Loucy (cell line): Measurements from ENCODE around the gene STAP1.

Experiments
- H2AFZ ChIP-seq: fragments of 200-600 bp; sonication (generic); 2 replicates; pipeline ENCODE4 v1.6.0; 2016; ENCODE audit warnings: antibody characterized with exemption, mild to moderate bottlenecking, low read length, moderate library complexity
- H3F3A ChIP-seq: fragments of 200-600 bp; 2 replicates; pipeline ENCODE4 v1.6.0; 2016; ENCODE audit warnings: antibody characterized with exemption, low read depth, mild to moderate bottlenecking
- H3K27me3 ChIP-seq: fragments of 200-600 bp; sonication (generic); 2 replicates; pipeline ENCODE4 v1.6.1; 2014; ENCODE audit warnings: low read length, mild to moderate bottlenecking; ENCODE audit not compliant: insufficient read depth, poor library complexity, severe bottlenecking
- H3K36me3 ChIP-seq: fragments of 200-600 bp; sonication (generic); 2 replicates; pipeline ENCODE4 v1.6.1; 2016; ENCODE audit warnings: low read length; ENCODE audit not compliant: insufficient read depth
- H3K4me1 ChIP-seq: fragments of 200-600 bp; sonication (generic); 2 replicates; pipeline ENCODE4 v1.5.1; 2014; ENCODE audit warnings: low read length, mild to moderate bottlenecking; ENCODE audit not compliant: insufficient read depth, poor library complexity, severe bottlenecking
- H3K4me2 ChIP-seq: fragments of 200-600 bp; sonication (generic); 2 replicates; pipeline ENCODE4 v1.6.0; 2014; ENCODE audit warnings: antibody characterized with exemption, low read length, low read depth, mild to moderate bottlenecking; ENCODE audit not compliant: poor library complexity, severe bottlenecking
- H3K4me3 ChIP-seq: fragments of 200-600 bp; sonication (generic); 2 replicates; pipeline ENCODE4 v1.5.1; 2014; ENCODE audit warnings: low read length, mild to moderate bottlenecking, mixed read lengths; ENCODE audit not compliant: poor library complexity, severe bottlenecking
- H3K79me2 ChIP-seq: fragments of 200-600 bp; sonication (generic); 2 replicates; pipeline ENCODE4 v1.6.1; 2014; ENCODE audit warnings: low read length; ENCODE audit not compliant: insufficient read depth
- H3K9ac ChIP-seq: fragments of 200-600 bp; sonication (generic); 2 replicates; pipeline ENCODE4 v1.6.0; 2014; ENCODE audit warnings: mild to moderate bottlenecking, low read depth, low read length, moderate library complexity; ENCODE audit not compliant: poor library complexity, severe bottlenecking
- H3K9me2 ChIP-seq: fragments of 200-600 bp; sonication (generic); replicated peaks from 2 replicates; pipeline ENCODE4 v1.6.1; 2016; ENCODE audit warnings: low read depth, low read length, mixed read lengths
- H3K9me3 ChIP-seq: fragments of 200-600 bp; sonication (generic); 2 replicates; pipeline ENCODE4 v1.6.1; 2014; ENCODE audit warnings: mild to moderate bottlenecking, antibody characterized with exemption, low read length, low read depth; ENCODE audit not compliant: insufficient read depth
- H4K20me1 ChIP-seq: fragments of 200-600 bp; sonication (generic); 2 replicates; pipeline ENCODE4 v1.6.0; 2014; ENCODE audit warnings: antibody characterized with exemption, low read length, mild to moderate bottlenecking; ENCODE audit not compliant: insufficient read depth, poor library complexity, severe bottlenecking
- CTCF ChIP-seq: fragments of 200-600 bp; sonication (generic); conservative IDR thresholded peaks from 2 replicates; pipeline ENCODE4 v1.5.1; 2014; ENCODE audit warnings: mild to moderate bottlenecking, antibody characterized with exemption, low read length
- EZH2phosphoT487 ChIP-seq: fragments of 200-600 bp; IDR thresholded peaks from 2 replicates; pipeline ENCODE4 v1.6.1; 2018; ENCODE audit warnings: antibody characterized with exemption, mild to moderate bottlenecking, moderate library complexity, borderline replicate concordance

The STAP1 gene

GRCh38 chr4:67587156-67587555, 28.6 kb downstream of the STAP1 start:
- no peaks in the 10 kb centered on the region for H3F3A ChIP-seq
- no peak overlapping the region for H2AFZ ChIP-seq
- no peaks in the 10 kb centered on the region for H3K27me3 ChIP-seq
- TF ChIP-seq EZH2phosphoT487 (no peak), CTCF (no peak)
- no peak overlapping the region for H3K4me3 ChIP-seq
- no peaks in the 10 kb centered on the region for H3K79me2 ChIP-seq
- H3K4me1 ChIP-seq: peaks cover 7% of the 10 kb centered on the region
- no peaks in the 10 kb centered on the region for H3K36me3 ChIP-seq
- H3K9ac ChIP-seq: no peak overlapping the region
- H3K4me2 ChIP-seq: no peak overlapping the region
- H4K20me1 ChIP-seq: no peaks in the 10 kb centered on the region
- no peaks in the 10 kb centered on the region for H3K9me3 ChIP-seq
- no peaks in the 10 kb centered on the region for H3K9me2 ChIP-seq

- no peaks in the 10 kb centered on the region for H4K20me1 ChIP-seq
- no peaks in the 10 kb centered on the region for H3K27me3 ChIP-seq
- H3K4me2 ChIP-seq: no peak overlapping the region
- TF ChIP-seq CTCF (no peak), EZH2phosphoT487 (no peak)
- no peaks in the 10 kb centered on the region for H3K9me2 ChIP-seq
- no peaks in the 10 kb centered on the region for H3K79me2 ChIP-seq
- H3K9ac ChIP-seq: no peak overlapping the region
- no peak overlapping the region for H2AFZ ChIP-seq
- H3K9me3 ChIP-seq: no peaks in the 10 kb centered on the region; the same call in 1 of the 2 replicates
- no peaks in the 10 kb centered on the region for H3K36me3 ChIP-seq
- no peak overlapping the region for H3K4me3 ChIP-seq
- peaks cover 6% of the 10 kb centered on the region for H3K4me1 ChIP-seq
- H3F3A ChIP-seq: no peaks in the 10 kb centered on the region
These were observed 35.2 kb downstream of the STAP1 start for GRCh38 chr4:67593741-67594175.

GRCh38 chr4:67603310-67604028, 44.9 kb downstream of the STAP1 start:
- H2AFZ ChIP-seq: no peak overlapping the region
- no peaks in the 10 kb centered on the region for H3F3A ChIP-seq
- no peaks in the 10 kb centered on the region for H3K79me2 ChIP-seq
- H3K9ac ChIP-seq: no peak overlapping the region
- no peak overlapping the region for H3K4me2 ChIP-seq
- no peaks in the 10 kb centered on the region for H3K9me3 ChIP-seq
- TF ChIP-seq CTCF (no peak), EZH2phosphoT487 (no peak)
- H3K4me1 ChIP-seq: no peaks in the 10 kb centered on the region
- H3K4me3 ChIP-seq: no peak overlapping the region
- no peaks in the 10 kb centered on the region for H3K36me3 ChIP-seq
- no peaks in the 10 kb centered on the region for H4K20me1 ChIP-seq
- no peaks in the 10 kb centered on the region for H3K9me2 ChIP-seq
- no peaks in the 10 kb centered on the region for H3K27me3 ChIP-seq
